GM21737 (cell line): ENCODE results near the gene RIN1.

Experiments
- ATAC-seq: cut with Tn5 transposase; IDR thresholded peaks from one replicate; pipeline ENCODE4 v1.9.1; 2021; ENCODE audit warnings: mild to moderate bottlenecking, moderate library complexity; ENCODE audit not compliant: unreplicated experiment

RIN1 gene

DNA sequence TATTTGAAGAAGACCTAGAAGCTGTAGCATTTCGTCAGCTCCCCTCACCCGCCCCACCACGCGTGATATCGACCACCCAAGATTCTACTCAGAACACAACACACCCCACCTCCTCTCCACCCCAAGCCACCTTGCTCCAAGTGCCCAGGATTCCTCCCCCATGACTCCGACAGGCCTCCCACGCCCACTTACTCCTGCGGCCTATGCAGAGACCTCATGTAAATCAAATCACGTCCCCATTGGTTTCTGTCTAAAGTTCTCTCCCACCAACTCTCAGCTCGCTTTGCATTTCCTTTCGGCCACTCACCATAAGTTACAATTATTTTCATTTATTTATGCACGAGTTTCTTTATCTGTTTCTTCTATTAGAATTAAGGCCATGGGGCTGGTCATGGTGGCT lies 33.6 kb downstream of the RIN1 start:
- no peak for ATAC-seq

DNA sequence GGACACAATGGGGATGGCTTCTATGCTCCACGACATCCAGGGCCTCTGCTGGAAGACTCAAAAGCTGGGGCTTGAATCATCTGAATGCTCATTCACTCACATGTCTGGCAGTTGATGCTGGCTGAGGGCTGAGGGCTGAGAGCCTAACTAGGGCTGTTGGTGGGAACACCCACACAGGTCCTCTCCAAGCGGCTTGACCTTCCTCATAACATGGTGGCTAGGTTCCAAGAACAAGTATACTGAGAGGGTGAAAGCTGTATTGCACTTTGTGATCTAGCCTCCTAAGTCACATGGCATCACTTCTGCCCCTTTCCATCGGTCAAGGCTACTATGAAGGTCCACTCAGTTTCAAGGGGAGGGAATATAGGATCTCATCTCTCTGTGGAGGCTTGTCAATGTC lies 37.0 kb downstream of the RIN1 start:
- no peak for ATAC-seq

- no peak for ATAC-seq
Measured at GRCh38 chr11:66297610-66298009, 38.6 kb downstream of the RIN1 start.

- no peak for ATAC-seq
Measured at GRCh38 chr11:66294626-66295620, 41.3 kb downstream of the RIN1 start.

DNA sequence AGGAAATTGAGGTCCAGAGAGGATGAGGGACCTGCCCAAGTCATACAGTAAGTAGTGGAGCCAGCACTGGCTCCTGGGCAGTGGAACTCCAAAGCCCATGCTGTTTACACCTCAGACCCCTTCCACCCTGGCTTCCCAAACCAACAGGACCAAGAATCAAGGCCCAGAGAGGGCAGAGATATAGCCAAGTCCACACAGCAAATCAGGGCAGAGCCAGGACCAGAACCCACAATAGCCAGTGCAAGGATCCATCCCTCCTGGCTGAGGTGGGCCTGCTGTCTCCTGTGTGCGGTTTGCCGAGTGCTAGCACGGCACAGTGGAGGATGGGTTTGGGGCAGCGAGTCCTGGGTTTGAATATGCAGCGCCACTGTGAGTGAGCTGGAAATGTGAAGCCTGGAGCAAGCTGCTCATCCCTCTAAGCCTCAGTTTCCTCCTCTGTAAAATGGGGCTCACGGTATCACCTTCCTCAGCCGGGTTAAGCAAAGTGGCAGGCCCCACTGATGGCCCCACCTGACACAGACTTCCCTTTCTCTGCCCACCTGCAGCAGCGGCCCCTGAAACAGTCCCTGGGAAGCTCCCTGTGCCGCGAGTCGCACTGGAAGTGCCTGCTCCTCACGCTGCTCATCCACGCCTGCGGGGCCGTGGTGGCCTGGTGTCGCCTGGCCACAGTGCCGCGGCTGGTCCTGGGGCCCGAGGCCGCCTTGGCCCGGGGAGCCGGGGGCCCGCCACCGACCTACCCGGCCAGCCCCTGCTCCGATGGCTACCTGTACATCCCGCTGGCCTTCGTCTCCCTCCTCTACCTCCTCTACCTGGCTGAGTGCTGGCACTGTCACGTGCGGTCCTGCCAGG lies 42.2 kb downstream of the RIN1 start:
- ATAC-seq: no peak

GRCh38 chr11:66293352-66293751 lies 42.9 kb downstream of the RIN1 start:
- no peak for ATAC-seq

- no peak for ATAC-seq
Measured at GRCh38 chr11:66292543-66293332, 43.5 kb downstream of the RIN1 start.

DNA sequence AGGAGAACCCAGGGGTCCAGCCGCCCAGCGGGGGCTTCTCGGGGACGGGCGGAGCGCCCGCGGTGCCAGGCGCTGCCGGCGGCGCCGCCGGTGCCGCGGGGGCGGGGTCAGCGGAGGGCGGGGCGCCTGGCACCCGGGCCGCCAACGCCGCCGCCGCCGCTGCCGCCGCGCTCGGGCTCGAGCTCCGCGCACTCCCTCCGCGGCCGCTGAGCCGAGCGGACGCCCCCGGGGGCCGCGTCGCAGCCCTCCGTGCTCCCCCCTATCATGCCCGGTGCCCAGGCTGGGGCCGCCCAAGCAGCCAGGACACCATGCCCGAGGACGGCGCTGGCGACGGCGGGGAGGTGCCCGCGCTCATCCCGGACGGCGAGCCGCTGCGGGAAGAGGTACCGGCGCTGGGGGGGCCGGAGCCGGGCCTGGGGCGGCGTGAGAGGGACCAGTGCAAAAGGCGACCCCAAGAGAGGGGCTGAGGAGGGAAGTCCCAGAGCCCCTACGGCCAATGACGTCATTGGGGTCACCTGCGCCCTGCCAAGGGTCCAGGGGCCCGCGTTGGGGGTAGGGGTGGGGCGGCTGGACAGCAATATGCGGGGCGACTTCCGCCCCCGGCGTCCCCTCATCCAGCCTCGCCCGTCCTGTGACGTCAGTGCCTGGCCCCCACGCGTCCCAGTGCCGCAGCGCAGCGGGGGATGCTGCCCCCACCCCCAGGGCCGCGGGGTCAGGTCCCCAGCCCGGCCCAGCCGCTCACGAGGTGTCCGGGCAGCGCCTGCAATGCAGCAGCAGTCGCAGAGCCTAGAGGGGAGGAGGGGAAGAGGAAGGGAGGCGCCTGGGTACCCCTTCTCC lies 44.3 kb downstream of the RIN1 start, which contains the start of gene TMEM151A:
Gene TMEM151A (plus strand): TSS at position 189 of the 837 bp plus-strand sequence. CDS start 120 bp downstream, at position 309.
- no peak for ATAC-seq

GRCh38 chr11:66291303-66291705 lies 44.9 kb downstream of the RIN1 start:
- no peak for ATAC-seq

GRCh38 chr11:66290330-66290621 lies 46.0 kb downstream of the RIN1 start:
- ATAC-seq: no peak

GRCh38 chr11:66289548-66290329 lies 46.5 kb downstream of the RIN1 start:
- ATAC-seq: peak; percentile 31

DNA sequence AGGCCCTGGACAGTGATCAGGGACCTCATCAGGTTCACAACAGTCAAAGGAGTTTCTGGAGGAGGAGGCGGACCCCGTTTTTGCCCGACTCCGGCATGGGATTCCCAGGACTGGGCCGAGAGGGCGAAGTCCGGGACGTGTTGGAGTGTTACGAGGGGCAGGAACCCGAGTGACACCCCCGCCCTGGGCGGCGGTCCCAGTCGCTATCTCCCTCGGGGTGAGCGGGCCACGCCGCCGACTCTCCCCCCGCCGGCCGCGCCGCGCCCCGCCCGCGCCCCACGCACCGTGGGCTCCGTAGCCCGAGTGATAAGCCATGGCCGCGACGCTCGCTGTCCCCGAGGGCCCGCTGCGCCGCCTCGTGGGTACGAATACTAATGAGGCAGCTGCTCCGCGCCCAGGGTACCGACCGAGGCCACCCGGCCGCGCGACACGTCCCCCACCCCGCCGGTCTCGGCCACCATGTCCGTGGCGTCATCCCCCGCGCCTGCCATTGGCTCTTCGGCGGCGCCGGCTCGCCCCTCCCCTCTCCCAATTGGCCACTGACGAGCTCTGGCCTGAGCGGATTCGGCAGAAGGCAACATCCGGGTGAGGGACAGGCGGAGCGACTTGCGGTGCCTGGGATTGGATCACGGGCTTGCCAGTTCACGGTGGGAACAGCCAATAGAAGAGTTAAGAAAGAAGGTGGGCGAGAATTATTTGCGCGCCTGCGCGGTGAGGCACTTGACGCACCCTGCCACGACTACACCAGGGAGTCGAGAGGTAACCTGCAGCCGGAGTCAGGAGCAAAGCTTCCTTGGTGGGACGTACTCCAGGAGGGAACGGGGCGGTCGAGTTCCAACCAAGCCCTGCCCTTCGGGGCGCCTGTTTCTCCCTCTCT lies 47.3 kb downstream of the RIN1 start, which contains the start of gene YIF1A:
Gene YIF1A (minus strand): TSS at position 473 of the 877 bp plus-strand sequence. CDS start 158 bp downstream, at position 315.
- ATAC-seq: peak; percentile 88

- no peak for ATAC-seq
Measured at GRCh38 chr11:66287889-66288670, 48.2 kb downstream of the RIN1 start.

DNA sequence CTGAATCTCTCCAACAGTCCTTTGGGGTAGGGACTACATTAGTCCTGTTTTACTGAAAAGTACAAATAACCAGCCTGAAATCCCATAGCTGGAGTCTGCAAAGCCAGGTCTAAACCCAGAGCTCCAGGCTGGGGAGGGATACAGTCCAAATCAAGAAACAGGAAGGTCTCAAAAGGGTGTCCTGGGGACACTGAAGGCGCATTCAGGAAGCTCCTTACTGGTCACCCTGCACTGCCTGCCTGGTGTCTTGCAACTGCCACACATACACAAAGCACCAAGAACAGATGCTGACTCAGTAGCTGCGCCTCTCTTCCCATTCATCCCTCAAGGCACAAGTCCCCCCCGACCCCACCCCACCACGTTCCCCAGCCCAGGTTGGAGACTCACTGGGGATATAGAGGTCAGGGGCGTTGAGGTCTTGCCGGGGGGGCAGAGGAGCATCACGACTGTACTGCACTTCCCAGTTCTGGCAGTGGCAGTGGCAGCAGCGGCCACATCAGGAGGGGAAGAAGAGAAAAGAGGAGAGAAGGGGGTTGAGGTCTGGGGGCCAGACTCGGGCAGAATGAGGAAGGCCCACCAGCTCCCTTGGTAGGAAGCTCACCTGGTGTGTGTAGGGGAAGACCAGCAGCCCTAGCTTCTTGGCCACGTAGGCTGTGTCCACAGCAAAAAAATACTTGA lies 48.9 kb downstream of the RIN1 start:
- ATAC-seq: no peak

GRCh38 chr11:66286699-66287098 lies 49.5 kb downstream of the RIN1 start:
- no peak for ATAC-seq

- ATAC-seq: no peak
Measured at GRCh38 chr11:66285250-66285947, 50.8 kb downstream of the RIN1 start.
